HG03575 (cell line): ENCODE measurements around the gene PPM1F.
"Not testable (repeated sequence)": the region's sequence is repeated elsewhere in the genome, so short reads cannot be mapped to it uniquely, and the experiment has no call there.

ENCODE experiments used
- ATAC-seq: cut with Tn5 transposase; IDR thresholded peaks from one replicate; pipeline ENCODE4 v1.9.1; 2021; ENCODE audit not compliant: unreplicated experiment, insufficient number of reproducible peaks, low FRiP score; ENCODE audit errors: extremely low read depth

The PPM1F gene

DNA sequence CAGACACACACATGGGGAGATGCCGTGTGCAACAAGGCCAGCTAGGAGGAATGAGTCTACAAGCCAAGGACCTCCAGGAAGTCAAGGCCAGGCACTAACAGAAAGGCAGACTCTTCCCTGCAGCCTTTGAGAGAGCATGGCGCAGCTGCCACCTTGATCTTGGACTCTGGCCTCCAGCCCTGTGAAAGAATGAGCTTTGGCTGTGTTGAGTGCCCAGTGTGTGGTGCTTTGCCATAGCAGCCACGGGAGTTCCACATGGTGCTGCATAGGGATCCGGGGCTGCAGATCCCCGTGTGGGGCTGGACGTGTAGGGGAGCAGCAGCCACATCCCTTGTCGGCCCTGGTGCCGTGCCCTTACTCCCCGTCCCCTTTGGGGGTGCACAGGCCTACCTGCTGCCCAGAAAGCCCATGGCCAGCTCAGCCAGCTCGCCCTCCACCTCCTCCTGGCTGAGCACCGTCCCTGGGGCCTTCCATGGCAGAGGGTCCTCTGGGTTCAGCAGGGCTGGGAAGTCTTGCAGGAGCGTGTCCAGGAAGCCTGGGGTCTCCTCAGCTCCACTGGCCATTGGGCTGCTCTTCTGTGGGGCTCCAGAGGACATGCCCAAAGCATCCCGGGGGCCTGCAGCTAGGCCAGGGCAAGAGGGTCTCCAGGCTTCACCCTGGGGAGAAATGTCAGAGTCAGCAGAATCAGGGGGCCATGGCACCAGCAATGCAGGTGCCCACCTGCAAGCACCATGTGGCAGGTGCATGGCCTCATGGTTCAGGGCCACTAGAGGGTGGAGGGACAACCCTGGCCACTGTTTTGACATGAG is 7.0 kb downstream of the PPM1F start:
- ATAC-seq = no peak

DNA sequence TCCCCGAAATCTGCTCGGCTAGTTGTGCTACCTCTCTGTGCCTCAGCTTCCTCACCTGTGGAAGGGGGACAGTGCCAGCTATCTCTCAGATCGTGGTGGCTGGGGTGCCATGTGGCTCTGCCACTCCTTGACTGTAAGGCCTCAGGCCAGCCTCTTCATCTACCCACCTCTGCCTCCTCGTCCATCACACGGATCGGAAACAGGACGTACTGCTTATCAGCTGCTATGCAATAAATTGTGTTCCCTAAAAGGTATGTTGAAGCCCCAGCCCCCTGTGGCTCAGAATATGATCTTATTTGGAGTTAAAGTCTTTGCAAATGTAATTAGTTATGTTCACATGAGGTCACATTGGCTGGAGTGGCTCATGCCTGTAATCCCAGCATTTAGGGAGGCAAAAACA is 7.8 kb downstream of the PPM1F start:
- no peak for ATAC-seq

- ATAC-seq = no peak
Measured at GRCh38 chr22:21943571-21944448, 8.8 kb downstream of the PPM1F start.

DNA sequence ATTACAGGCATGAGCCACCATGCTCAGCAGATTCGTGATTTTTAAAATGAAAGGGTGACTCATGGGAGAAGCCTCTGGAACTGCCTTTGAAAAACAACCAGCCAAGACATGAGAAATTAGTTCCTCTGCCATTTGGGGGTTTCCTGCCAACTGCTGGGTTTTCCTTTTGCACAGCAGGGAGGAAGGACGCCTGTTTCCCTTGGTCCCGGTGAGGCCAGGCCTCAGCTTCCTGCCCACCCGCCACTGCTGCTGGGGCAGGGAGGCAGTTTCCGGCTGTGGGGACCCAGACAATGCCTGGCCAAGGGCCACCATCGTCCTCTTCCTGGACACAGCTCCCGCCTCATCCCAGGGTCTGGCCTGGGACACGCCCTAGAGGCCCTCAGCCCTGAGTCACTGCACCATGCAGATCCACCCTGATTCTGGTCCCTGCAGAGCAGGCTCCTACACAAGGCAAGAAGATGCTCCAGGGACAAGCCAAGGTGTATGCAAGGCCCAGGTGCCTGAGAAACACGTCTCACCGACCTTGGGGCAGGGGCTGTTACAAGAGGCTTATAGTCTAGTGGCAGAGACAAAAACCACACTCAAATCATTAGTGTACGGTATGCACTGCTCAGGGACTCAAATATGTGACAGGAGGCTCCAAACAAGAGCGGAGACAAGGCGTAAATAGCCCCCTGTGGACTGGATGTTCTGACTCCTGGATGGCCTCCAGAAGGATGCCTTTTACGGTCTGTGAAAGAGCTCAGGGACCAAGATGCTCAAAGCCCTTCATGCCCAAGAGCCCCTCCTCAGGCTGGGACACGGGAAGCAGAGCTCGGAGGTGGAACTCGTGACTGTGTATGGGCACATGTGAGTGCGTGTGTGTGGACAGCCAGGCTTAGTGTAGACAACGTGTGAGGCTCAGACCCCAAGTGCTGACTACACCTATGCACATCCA is 10.0 kb downstream of the PPM1F start:
- no peak for ATAC-seq

GRCh38 chr22:21941921-21942320 is 10.7 kb downstream of the PPM1F start:
- ATAC-seq = no peak

GRCh38 chr22:21940521-21940920 is 12.1 kb downstream of the PPM1F start:
- ATAC-seq = no peak

DNA sequence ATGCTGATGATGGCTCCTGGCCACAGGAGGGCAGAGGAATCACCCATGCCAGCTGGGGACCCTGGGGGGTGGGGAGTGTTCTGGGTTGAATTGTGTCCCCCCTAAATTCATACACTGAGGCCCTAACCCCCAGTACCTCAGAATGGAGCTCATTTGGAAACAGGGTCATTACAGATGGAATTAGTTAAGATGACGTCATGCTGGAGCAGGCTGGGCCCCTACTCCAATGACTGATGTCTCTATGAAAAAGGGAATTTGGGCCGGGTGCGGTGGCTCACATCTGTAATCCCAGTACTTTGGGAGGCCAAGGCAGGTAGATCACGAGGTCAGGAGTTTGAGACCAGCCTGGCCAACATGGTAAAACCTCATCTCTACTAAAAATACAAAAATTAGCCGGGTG is 12.7 kb downstream of the PPM1F start:
- not testable (repeated sequence) for ATAC-seq

DNA sequence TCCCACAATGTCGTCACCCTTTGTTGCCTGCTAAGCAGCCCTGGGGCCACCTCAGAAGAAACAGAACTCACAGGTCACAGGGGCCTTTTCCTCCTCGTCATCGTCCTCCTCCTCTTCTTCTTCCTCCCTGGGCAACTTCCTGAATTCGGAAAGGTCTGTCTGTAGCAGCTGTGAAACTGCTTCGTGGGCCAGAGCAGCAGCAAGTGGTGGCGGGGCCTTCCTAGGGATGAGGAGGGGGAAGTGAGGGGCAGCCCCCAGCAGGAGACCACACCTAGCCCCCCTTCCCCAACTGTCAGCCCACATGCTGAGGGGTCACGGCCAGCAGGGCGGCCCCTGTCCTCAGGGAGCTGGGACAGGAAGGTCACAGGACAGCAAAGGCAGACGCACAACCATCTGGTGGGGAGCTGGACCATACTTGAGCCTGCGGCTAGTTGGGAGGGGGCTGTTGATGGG is 13.2 kb downstream of the PPM1F start:
- ATAC-seq = no peak

GRCh38 chr22:21938906-21939305 is 13.7 kb downstream of the PPM1F start:
- ATAC-seq = no peak

- ATAC-seq = no peak
Measured at GRCh38 chr22:21938071-21938822, 14.4 kb downstream of the PPM1F start.

- no peak for ATAC-seq
Measured at GRCh38 chr22:21937821-21938070, 14.9 kb downstream of the PPM1F start.

DNA sequence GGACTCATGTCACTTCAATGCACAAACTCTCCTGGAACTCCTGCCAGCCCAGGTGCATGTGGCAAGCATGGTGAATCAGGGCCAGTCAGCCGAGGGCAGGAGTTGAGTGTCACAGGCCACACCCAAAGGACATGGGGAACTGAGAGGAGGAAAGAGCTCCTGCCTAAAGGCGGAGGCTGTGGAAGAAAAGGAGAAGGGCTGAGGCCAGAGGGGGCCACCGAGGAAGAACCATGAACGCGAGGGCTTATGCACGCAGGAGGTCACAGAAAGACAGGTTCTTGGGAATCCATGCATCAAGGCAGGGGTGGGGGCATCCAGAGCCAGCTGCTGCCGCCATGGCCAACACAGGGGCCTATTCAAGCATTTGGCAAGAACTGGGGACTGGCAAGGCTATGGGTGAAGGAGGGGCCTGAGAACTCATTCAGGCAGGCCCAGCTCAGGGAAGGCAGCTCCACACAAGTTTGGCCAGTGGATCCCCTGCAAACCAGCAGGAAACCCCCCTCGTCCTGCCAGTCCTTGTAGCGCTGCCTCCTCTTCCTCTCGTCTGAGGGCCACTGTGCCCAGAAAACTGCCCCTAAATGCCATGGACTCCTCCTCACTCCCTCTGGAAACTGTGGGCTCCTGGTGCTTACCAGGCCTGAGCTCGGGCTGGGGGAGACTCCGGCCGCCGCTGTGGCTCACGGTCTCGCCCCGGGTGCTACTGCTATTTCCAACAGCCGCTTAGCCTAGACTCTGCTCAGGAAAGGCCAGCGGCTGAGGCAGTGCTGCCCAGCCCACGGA is 15.4 kb downstream of the PPM1F start:
- ATAC-seq = no peak

GRCh38 chr22:21936151-21936775 is 16.4 kb downstream of the PPM1F start:
- ATAC-seq = no peak

GRCh38 chr22:21933910-21934309 is 18.7 kb downstream of the PPM1F start:
- no peak for ATAC-seq

DNA sequence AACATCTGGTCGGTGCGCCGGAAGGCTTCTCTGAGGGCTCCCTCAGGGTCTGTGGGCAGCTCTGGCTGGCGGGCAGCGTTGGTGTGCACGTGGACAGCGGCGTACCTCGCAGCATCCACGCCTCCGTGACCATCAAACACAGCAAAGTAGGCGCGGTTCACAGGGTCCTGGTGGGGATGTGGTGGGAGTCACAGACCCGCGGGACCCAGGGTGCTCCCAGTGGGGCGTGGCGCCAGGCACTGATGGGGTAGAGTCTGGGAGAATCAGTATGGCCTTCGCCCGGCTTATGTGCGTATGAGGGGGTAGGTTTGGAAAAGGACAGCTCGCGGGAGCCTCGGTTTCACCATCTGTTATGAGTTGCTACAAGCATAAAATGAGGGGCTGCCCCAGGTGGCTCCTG is 19.2 kb downstream of the PPM1F start:
- no peak for ATAC-seq

GRCh38 chr22:21932347-21932746 is 20.3 kb downstream of the PPM1F start:
- ATAC-seq = no peak

GRCh38 chr22:21931056-21931455 is 21.6 kb downstream of the PPM1F start:
- ATAC-seq = no peak

- no peak for ATAC-seq
Measured at GRCh38 chr22:21929253-21929652, 23.4 kb downstream of the PPM1F start.
